Neural progenitor cell (in vitro differentiated cells): Measurements from ENCODE around the gene ARSB. TPM values are rescaled to one million over a fixed set of nuclear protein-coding genes. Genes with fewer than 3 reads are reported as not detected.

Experiments
- DNase-seq: peaks from one replicate; pipeline ENCODE4 v3.0.0-alpha.2; 2016; ENCODE audit warnings: low spot score
- H2AFZ ChIP-seq: fragments of 200-600 bp; sonication (generic); replicated peaks from 2 replicates; pipeline ENCODE4 v1.6.1; 2016; ENCODE audit warnings: antibody characterized with exemption
- H3F3A ChIP-seq: fragments of 200-600 bp; sonication (generic); 2 replicates; pipeline ENCODE4 v1.6.1; 2016; ENCODE audit warnings: antibody characterized with exemption, low read depth
- H3K27ac ChIP-seq: fragments of 200-600 bp; sonication (generic); 2 replicates; pipeline ENCODE4 v1.5.1; 2016; ENCODE audit warnings: mild to moderate bottlenecking
- H3K27me3 ChIP-seq: fragments of 200-600 bp; sonication (generic); 2 replicates; pipeline ENCODE4 v1.6.1; 2016; ENCODE audit warnings: mild to moderate bottlenecking, moderate library complexity
- H3K36me3 ChIP-seq: fragments of 200-600 bp; sonication (generic); 2 replicates; pipeline ENCODE4 v1.5.1; 2016
- H3K4me1 ChIP-seq: fragments of 200-600 bp; sonication (generic); 2 replicates; pipeline ENCODE4 v1.6.1; 2016; ENCODE audit warnings: mixed run types
- H3K4me2 ChIP-seq: fragments of 200-600 bp; sonication (generic); 2 replicates; pipeline ENCODE4 v1.6.1; 2016
- H3K4me3 ChIP-seq: fragments of 200-600 bp; sonication (generic); 2 replicates; pipeline ENCODE4 v1.5.1; 2016
- H3K79me2 ChIP-seq: fragments of 200-600 bp; sonication (generic); 2 replicates; pipeline ENCODE4 v1.6.1; 2016; ENCODE audit warnings: low read depth
- H3K9ac ChIP-seq: fragments of 200-600 bp; sonication (generic); 2 replicates; pipeline ENCODE4 v1.6.1; 2016
- H3K9me3 ChIP-seq: fragments of 200-600 bp; sonication (generic); 2 replicates; pipeline ENCODE4 v1.5.1; 2016; ENCODE audit warnings: low read depth
- H4K20me1 ChIP-seq: fragments of 200-600 bp; sonication (generic); 2 replicates; pipeline ENCODE4 v1.6.1; 2016; ENCODE audit warnings: low read depth
- H3K27ac Mint-ChIP-seq: 3 replicates; pipeline ENCODE4 v1.8.0; 2021; ENCODE audit warnings: mixed read lengths
- H3K27me3 Mint-ChIP-seq: 2 replicates; pipeline ENCODE4 v1.8.0; 2022; ENCODE audit warnings: low read depth, mild to moderate bottlenecking, inconsistent platforms, moderate library complexity, mixed read lengths; ENCODE audit not compliant: insufficient read depth
- H3K36me3 Mint-ChIP-seq: 3 replicates; pipeline ENCODE4 v1.8.0; 2021; ENCODE audit warnings: mixed read lengths
- H3K4me1 Mint-ChIP-seq: 3 replicates; pipeline ENCODE4 v1.8.0; 2021; ENCODE audit warnings: mixed read lengths
- H3K4me3 Mint-ChIP-seq: 3 replicates; pipeline ENCODE4 v1.8.0; 2021; ENCODE audit warnings: mild to moderate bottlenecking, moderate library complexity, mixed read lengths
- H3K9me3 Mint-ChIP-seq: 3 replicates; pipeline ENCODE4 v1.8.0; 2020; ENCODE audit warnings: mixed read lengths
- EZH2 ChIP-seq: fragments of 200-600 bp; sonication (generic); IDR thresholded peaks from 2 replicates; pipeline ENCODE4 v1.6.1; 2017; ENCODE audit warnings: antibody characterized with exemption, mild to moderate bottlenecking, moderate library complexity
- EZH2phosphoT487 ChIP-seq: fragments of 200-600 bp; sonication (generic); IDR thresholded peaks from 2 replicates; pipeline ENCODE4 v1.6.1; 2017; ENCODE audit warnings: antibody characterized with exemption
- total RNA-seq: library from RNA; depleted of rRNA; stranded (reverse); fragments of >200 nt; gene quantifications from 2 replicates; pipeline ENCODE4 v1.2.3, GENCODE V29; 2015; ENCODE audit warnings: low replicate concordance
- TF ChIP-seq, protein P1 (sequence below): fragments of 200-600 bp; sonication (generic); IDR thresholded peaks from 2 replicates; pipeline ENCODE4 v1.5.1; 2017; ENCODE audit warnings: antibody characterized with exemption, mild to moderate bottlenecking

ARSB gene
- total RNA-seq, 1 donor from 2014 or later = 15.3 TPM

DNA sequence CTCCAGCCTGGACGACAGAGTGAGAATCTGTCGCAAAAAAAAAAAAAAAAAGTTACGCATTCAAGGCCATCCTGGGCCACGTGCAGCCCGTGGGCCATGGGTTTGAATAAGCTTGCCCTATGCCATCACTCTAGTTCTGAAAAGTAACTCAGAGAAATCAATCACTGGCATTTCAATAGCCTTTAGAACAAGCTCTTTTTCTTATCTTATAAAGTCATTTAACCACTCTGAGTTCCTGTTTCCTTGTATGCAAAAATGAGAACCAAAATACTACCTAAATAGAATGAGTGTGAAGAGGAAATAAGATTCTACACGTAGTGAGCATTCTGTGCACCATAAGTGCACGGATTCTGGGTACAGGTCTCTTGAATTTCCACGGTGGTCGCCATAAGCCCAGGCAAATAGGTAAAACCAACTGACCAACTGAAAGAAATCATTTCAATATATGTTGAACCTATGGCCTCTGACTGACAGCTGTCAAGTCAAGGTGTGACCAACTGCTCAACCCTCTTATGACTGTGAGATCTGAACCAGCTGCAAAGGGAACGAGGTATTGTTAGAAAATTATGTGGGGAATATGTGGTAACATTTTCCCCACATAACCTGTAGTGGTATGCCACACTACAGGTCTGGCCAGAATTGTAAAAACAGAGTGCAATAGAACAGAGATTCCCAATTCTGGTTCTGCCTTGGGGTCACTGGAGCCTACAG, 192.6 kb downstream of the ARSB start:
- Mint-ChIP-seq H3K36me3 (no peaks in the 10 kb centered on the region), H3K9me3 (no peaks in the 10 kb centered on the region), H3K27ac (no peak overlapping the region), H3K4me1 (peaks cover 5% of the 10 kb centered on the region), H3K4me3 (no peak overlapping the region), H3K27me3 (no peaks in the 10 kb centered on the region)
- Histone ChIP-seq H3K4me2 (no peak overlapping the region), H4K20me1 (no peaks in the 10 kb centered on the region), H3K9ac (no peak overlapping the region), H3K27ac (no peak overlapping the region), H2AFZ (no peak overlapping the region), H3K27me3 (no peaks in the 10 kb centered on the region), H3K36me3 (no peaks in the 10 kb centered on the region), H3K9me3 (no peaks in the 10 kb centered on the region), H3K79me2 (no peaks in the 10 kb centered on the region), H3K4me3 (no peak overlapping the region), H3F3A (no peaks in the 10 kb centered on the region), H3K4me1 (peaks cover 3% of the 10 kb centered on the region)
- DNase-seq = no peak
- TF ChIP-seq EZH2phosphoT487 (no peak), EZH2 (no peak)
- TF ChIP-seq, protein P1, sequence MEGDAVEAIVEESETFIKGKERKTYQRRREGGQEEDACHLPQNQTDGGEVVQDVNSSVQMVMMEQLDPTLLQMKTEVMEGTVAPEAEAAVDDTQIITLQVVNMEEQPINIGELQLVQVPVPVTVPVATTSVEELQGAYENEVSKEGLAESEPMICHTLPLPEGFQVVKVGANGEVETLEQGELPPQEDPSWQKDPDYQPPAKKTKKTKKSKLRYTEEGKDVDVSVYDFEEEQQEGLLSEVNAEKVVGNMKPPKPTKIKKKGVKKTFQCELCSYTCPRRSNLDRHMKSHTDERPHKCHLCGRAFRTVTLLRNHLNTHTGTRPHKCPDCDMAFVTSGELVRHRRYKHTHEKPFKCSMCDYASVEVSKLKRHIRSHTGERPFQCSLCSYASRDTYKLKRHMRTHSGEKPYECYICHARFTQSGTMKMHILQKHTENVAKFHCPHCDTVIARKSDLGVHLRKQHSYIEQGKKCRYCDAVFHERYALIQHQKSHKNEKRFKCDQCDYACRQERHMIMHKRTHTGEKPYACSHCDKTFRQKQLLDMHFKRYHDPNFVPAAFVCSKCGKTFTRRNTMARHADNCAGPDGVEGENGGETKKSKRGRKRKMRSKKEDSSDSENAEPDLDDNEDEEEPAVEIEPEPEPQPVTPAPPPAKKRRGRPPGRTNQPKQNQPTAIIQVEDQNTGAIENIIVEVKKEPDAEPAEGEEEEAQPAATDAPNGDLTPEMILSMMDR = no peak

DNA sequence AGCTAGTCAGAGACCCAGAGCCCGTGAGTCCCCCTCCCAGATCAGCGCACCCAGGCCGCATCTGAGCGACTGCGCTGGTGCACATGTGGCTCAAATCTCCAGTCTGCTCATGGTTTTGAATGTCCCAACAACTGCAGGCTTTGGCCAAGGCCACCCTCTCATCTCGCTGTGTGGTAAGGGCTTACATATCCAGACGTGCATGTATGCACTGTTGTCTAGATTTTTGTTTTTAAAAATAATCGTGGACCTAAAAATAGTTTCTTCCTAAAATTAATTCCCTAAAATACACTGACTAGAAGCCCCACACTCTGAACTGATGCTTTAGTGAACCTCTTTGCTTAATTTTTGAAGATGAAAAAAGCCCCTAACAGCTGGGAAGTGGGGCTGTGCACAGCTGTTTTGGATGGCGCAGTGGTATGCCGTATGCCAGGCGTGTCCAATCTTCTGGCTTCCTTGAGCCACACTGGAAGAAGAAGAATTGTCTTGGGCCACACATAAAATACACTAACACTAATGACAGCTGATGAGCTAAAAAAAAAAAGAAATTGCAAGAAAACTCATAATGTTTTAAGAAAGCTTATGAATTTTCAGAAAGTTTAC, 193.5 kb downstream of the ARSB start:
- no peaks in the 10 kb centered on the region for H3K36me3 Mint-ChIP-seq
- no peak overlapping the region for H3K4me3 Mint-ChIP-seq
- H3K27ac Mint-ChIP-seq = no peak overlapping the region

DNA sequence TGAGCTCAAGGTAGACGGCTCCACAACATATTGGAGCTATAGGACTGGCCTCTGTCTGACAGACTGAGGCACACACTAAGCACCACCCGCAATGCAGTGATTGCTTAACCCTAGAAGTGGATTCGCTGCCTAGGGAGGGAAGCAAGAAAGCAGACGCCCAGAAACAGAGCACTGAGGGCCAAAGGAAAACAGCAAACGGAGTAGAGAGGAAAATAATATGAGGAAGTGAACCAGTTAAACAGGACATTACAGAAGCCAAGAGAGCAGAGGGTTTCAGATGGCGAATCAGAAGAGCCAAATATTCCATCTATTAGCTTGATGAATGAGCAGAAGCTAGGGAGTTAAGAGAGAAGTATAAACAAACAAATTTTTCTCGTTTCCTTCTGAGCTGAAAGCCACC, 197.3 kb downstream of the ARSB start:
- no peaks in the 10 kb centered on the region for H3F3A ChIP-seq
- Mint-ChIP-seq H3K27ac (no peak overlapping the region), H3K9me3 (no peaks in the 10 kb centered on the region), H3K36me3 (no peaks in the 10 kb centered on the region), H3K4me3 (no peak overlapping the region), H3K4me1 (no peaks in the 10 kb centered on the region), H3K27me3 (peaks cover 3% of the 10 kb centered on the region)
- no peak overlapping the region for H3K4me3 ChIP-seq
- no peak overlapping the region for H3K9ac ChIP-seq
- H2AFZ ChIP-seq = no peak overlapping the region
- no peaks in the 10 kb centered on the region for H3K4me1 ChIP-seq
- H3K79me2 ChIP-seq = no peaks in the 10 kb centered on the region
- H3K27ac ChIP-seq = no peak overlapping the region
- TF ChIP-seq EZH2 (no peak), EZH2phosphoT487 (no peak)
- TF ChIP-seq, protein P1 = no peak
- H3K36me3 ChIP-seq = no peaks in the 10 kb centered on the region
- no peaks in the 10 kb centered on the region for H4K20me1 ChIP-seq
- no peak overlapping the region for H3K4me2 ChIP-seq
- no peaks in the 10 kb centered on the region for H3K27me3 ChIP-seq
- no peak for DNase-seq
- H3K9me3 ChIP-seq = no peaks in the 10 kb centered on the region

More for the DNA sequence above, 193.5 kb downstream of the ARSB start:
- Histone ChIP-seq H3K27ac (no peak overlapping the region), H3K9me3 (no peaks in the 10 kb centered on the region), H3K4me2 (no peak overlapping the region), H3F3A (no peaks in the 10 kb centered on the region), H3K4me1 (peaks cover 3% of the 10 kb centered on the region), H3K36me3 (no peaks in the 10 kb centered on the region), H3K4me3 (no peak overlapping the region), H4K20me1 (no peaks in the 10 kb centered on the region), H3K79me2 (no peaks in the 10 kb centered on the region), H3K27me3 (no peaks in the 10 kb centered on the region), H3K9ac (no peak overlapping the region), H2AFZ (no peak overlapping the region)
- TF ChIP-seq, protein P1 = no peak
- no peak for TF ChIP-seq EZH2
- no peak for TF ChIP-seq EZH2phosphoT487
- no peak for DNase-seq
- Mint-ChIP-seq H3K4me1 (peaks cover 5% of the 10 kb centered on the region), H3K27me3 (peaks cover 3% of the 10 kb centered on the region), H3K9me3 (no peaks in the 10 kb centered on the region)
